Activated CD4-positive, CD25-positive, alpha-beta regulatory T cell (primary cell): Measurements from ENCODE around the gene GOLGA6C.
"Not testable (repeated sequence)": the region's sequence is repeated elsewhere in the genome, so short reads cannot be mapped to it uniquely, and the experiment has no call there.

Source experiments
- DNase-seq, 4 experiments: peaks; one replicate each; lab custom pipeline; 2025; lab: John Stamatoyannopoulos, UW

Gene GOLGA6C

GRCh38 chr15:75227112-75227511 lies 31.0 kb upstream of the GOLGA6C start:
- not testable (repeated sequence) for DNase-seq

- DNase-seq: no peak
Measured at GRCh38 chr15:75227663-75228280, 30.4 kb upstream of the GOLGA6C start.

- no peak for DNase-seq
Measured at GRCh38 chr15:75228787-75229186, 29.3 kb upstream of the GOLGA6C start.

- no peak for DNase-seq
Measured at GRCh38 chr15:75229191-75230015, 28.7 kb upstream of the GOLGA6C start.

GRCh38 chr15:75230016-75230343 lies 28.2 kb upstream of the GOLGA6C start:
- DNase-seq: no peak

GRCh38 chr15:75230551-75231371 lies 27.4 kb upstream of the GOLGA6C start:
- DNase-seq: no peak

- no peak for DNase-seq
Measured at GRCh38 chr15:75231836-75232235, 26.3 kb upstream of the GOLGA6C start.

- no peak for DNase-seq
Measured at GRCh38 chr15:75232252-75232813, 25.8 kb upstream of the GOLGA6C start.

- DNase-seq: no peak
Measured at GRCh38 chr15:75232826-75233503, 25.2 kb upstream of the GOLGA6C start.

GRCh38 chr15:75233504-75234190 lies 24.5 kb upstream of the GOLGA6C start:
- no peak for DNase-seq

GRCh38 chr15:75234191-75234810 lies 23.8 kb upstream of the GOLGA6C start:
- no peak for DNase-seq

GRCh38 chr15:75235051-75235673 lies 23.0 kb upstream of the GOLGA6C start:
- no peak for DNase-seq

- DNase-seq: no peak
Measured at GRCh38 chr15:75235760-75236729, 22.1 kb upstream of the GOLGA6C start.

GRCh38 chr15:75237316-75237982 lies 20.7 kb upstream of the GOLGA6C start:
- DNase-seq: no peak

- DNase-seq: no peak
Measured at GRCh38 chr15:75238150-75238549, 20.0 kb upstream of the GOLGA6C start.

- DNase-seq: not testable (repeated sequence)
Measured at GRCh38 chr15:75245741-75246140, 12.4 kb upstream of the GOLGA6C start.

- not testable (repeated sequence) for DNase-seq
Measured at GRCh38 chr15:75248991-75249390, 9.1 kb upstream of the GOLGA6C start.

- no peak for DNase-seq
Measured at GRCh38 chr15:75249726-75250125, 8.4 kb upstream of the GOLGA6C start.

GRCh38 chr15:75251343-75251742 lies 6.8 kb upstream of the GOLGA6C start:
- DNase-seq: not testable (repeated sequence)
